GM13976 (cell line): Measurements from ENCODE around the gene RILP.
A peak's percentile ranks its signal among the peaks of the same experiment; 100 is the strongest.

Source experiments
- DNase-seq: peaks from one replicate; pipeline ENCODE4 v3.0.0; 2012; ENCODE audit warnings: low spot score
- in situ Hi-C: fragments of 300-500 bp; cut with MboI; formaldehyde crosslinking; loops from one replicate; pipeline ENCODE4 v1.12.0; 2022; ENCODE audit warnings: low sequenced_read_pairs, mixed read lengths, inconsistent platforms; ENCODE audit not compliant: unreplicated experiment
- TF ChIP-seq, protein P1 (sequence below): IDR thresholded peaks from 2 replicates; pipeline ENCODE4 v1.5.1; 2012; ENCODE audit warnings: borderline replicate concordance, mild to moderate bottlenecking; ENCODE audit not compliant: insufficient read depth; ENCODE audit errors: extremely low read depth, missing control alignments, control extremely low read depth

The RILP gene

DNA sequence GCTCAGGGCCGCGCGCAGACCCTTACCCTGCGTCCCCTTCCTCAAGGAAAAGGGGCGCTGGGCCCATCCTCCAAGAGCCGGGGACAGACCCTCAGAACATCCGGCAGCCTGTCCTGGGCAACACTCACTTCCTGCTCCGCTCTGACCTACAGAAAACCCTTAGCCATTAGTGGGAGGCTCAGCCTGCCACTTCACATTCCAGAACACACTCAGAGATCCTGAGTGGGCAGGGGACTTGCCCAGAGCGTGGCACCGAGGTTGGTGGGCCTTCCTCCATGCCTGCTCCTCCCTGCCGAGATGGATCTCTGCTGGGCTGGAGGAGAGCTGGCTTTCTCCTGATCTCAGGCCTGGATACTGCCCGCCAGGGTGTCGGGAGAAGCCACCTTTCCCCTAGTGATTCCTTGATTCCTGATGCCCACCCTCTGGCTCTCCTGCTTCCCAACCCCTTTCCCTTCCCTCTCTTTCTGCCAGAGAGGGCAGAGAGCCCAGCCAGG is 5.6 kb downstream of the RILP start:
- DNase-seq, result peak; percentile 54
- in situ Hi-C loops, result no loop called here
- TF ChIP-seq, protein P1, sequence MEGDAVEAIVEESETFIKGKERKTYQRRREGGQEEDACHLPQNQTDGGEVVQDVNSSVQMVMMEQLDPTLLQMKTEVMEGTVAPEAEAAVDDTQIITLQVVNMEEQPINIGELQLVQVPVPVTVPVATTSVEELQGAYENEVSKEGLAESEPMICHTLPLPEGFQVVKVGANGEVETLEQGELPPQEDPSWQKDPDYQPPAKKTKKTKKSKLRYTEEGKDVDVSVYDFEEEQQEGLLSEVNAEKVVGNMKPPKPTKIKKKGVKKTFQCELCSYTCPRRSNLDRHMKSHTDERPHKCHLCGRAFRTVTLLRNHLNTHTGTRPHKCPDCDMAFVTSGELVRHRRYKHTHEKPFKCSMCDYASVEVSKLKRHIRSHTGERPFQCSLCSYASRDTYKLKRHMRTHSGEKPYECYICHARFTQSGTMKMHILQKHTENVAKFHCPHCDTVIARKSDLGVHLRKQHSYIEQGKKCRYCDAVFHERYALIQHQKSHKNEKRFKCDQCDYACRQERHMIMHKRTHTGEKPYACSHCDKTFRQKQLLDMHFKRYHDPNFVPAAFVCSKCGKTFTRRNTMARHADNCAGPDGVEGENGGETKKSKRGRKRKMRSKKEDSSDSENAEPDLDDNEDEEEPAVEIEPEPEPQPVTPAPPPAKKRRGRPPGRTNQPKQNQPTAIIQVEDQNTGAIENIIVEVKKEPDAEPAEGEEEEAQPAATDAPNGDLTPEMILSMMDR, result no peak

DNA sequence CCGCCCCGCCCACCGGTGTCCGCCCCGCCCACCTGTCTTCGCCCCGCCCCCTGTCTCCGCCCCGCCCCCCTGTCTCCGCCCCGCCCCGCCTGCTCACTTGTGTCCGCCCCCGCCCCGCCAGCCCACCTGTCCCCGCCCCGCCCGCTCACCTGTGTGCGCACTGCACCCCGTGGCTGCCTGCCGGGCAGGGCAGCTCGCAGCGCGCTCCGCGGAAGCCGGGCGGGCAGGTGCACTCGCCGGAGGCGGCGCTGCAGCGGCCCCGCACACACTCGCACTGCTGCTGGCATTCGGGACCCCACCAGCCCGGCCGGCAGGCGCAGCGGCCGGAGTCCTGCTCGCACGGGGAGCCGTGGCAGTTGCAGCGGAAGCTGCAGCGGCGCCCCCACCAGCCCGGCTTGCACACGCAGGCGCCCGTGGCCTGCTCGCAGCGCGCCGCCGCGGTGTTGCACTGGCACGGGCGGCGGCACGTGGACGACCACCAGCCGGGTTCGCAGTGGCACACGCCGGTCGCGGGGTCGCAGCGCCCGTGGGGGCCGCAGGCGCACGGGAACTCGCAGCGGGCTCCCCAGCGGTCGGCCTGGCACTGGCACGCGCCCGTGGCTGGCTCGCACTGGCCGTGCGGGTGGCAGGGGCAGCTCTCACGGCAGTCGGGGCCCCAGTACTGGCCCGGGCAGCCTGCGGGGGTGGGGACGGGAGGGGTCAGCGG is 6.2 kb downstream of the RILP start:
- DNase-seq, result peak; percentile 81
- in situ Hi-C loops, result no loop called here
- TF ChIP-seq, protein P1, result peak; percentile 1

DNA sequence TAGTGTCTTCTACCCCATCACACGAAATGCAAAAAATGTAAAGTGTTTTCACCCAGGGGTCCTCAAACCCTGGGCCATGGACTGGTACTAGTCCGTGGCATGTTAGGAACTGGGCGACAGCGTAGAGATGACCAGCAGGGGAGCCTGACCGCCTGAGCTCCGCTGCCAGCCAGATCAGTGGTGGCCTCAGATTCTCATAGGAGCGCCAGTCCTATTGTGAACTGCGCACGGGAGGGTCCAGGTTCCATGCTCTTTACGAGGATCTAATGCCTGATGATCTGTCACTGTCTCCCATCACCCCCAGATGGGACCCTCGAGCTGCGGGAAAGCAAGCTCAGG is 8.6 kb downstream of the RILP start:
- in situ Hi-C loops, result no loop called here
- no peak for DNase-seq
- TF ChIP-seq, protein P1, result no peak

DNA sequence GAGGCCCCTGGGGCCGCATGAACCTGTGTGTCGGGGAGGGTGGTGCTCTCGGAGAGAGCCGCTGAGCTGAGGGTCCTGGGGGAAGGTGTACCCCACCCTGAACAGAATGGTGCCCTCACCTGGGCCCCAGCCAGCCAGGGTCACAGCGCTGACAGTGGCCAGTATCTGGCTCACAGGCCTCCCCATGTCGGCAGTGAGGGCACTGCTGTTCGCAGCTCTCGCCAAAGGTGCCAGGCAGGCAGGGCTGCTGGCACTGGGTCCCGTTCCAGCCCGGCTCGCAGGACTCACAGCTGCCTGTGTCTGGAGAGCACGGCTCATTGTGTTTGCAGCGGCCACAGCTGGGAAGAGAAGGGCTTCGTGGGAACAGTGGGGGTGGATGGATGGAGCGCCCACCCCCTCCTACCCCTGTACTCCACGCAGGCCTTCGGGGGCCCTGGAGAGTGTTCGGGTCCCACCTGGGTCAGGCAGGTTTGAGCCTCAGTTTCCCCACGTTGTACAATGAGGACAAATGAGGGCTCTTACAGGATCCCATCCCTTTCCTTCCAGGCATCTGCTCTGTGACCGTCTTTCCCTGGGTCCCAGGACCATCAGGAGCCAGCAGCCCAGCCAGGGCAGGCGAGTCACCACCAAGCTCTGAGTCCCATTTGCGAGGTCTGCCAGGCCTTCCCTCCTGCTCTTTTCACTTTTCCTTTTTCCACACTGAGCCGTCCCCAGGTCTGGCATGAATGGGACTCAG is 9.2 kb downstream of the RILP start:
- TF ChIP-seq, protein P1, result no peak
- in situ Hi-C loops, result no loop called here
- no peak for DNase-seq

DNA sequence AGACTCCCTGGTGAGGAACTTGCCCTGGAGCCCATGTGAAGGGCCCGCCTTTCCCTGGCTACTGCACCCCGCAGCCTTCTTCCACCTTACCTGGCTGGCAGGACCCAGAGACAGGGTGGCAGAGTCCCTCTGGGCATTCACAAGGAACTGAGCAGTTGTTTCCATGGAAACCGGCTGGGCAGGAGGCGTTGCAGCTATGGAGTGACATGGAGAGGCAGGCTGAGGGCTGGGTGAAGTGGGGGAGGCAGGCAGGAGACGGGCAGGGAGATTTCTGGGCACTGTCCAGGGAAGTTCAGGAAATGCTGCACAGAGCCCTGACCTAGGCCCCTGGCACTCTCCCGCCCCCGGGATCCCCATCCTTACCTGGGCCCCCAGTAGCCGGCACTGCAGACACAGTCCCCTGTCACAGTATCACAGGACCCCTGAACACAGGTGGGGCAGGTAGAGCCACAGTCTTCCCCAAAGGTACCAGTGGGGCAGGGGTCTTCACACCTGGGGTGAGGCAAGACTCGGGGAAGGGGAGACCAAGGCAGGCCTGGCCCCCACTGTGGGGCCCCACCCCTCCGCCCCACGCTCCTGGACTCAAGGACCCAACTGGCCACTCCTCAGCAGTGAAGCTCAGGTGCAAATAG is 10.0 kb downstream of the RILP start:
- in situ Hi-C loops, result no loop called here
- DNase-seq, result no peak
- TF ChIP-seq, protein P1, result no peak

DNA sequence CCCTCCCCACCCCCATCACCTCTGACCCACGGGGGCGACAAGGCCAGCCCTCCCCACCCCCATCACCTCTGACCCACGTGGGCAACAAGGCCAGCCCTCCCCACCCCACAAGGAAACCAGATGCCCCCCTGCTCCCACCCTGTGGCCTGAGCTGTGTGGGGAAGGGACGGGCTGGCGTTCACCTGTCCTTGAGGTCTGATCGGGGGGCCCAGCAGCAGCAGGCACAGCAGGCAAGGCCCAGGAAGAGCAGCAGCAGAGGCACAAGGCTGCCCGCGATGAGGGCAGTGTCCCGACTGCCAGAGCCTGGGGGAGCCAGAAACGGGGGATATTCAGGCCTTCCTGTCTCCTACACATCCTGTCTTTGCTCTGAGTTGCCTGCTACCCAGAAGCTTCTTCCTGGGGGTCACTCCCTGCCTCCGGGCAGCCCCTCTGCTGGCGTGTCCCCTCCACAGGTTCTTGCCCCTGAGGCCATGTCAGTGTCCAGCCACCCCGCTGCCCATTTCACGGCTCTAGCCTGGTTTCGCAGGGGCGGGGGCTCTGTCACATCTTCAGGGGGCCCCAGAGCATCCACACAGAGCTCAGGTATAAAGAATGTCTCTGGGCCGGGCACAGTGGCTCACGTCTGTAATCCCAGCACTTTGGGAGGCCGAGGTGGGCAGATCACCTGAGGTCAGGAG is 10.9 kb downstream of the RILP start:
- in situ Hi-C loops, result no loop called here
- TF ChIP-seq, protein P1, result no peak
- DNase-seq, result no peak
